HUES48 (cell line): ENCODE data around the gene CTSE.

ENCODE experiments used
- H3K27ac ChIP-seq: one replicate; pipeline ENCODE4 v1.7.0; 2013; ENCODE audit warnings: low read depth, low read length, inconsistent platforms
- H3K27me3 ChIP-seq: 2 replicates; pipeline ENCODE4 v1.6.1; 2013; ENCODE audit warnings: mild to moderate bottlenecking, low read length; ENCODE audit not compliant: control insufficient read depth, insufficient read depth
- H3K36me3 ChIP-seq: 2 replicates; pipeline ENCODE4 v1.6.1; 2013; ENCODE audit warnings: low read length; ENCODE audit not compliant: control insufficient read depth, insufficient read depth
- H3K4me1 ChIP-seq: 2 replicates; pipeline ENCODE4 v1.6.1; 2013; ENCODE audit warnings: mild to moderate bottlenecking, low read length; ENCODE audit not compliant: control insufficient read depth, insufficient read depth
- H3K4me3 ChIP-seq: 2 replicates; pipeline ENCODE4 v1.5.1; 2013; ENCODE audit warnings: mild to moderate bottlenecking, low read depth, low read length
- H3K9ac ChIP-seq: 2 replicates; pipeline ENCODE4 v1.6.1; 2013; ENCODE audit warnings: mild to moderate bottlenecking, low read depth, low read length, moderate library complexity
- H3K9me3 ChIP-seq: 2 replicates; pipeline ENCODE4 v1.6.1; 2013; ENCODE audit warnings: low read length; ENCODE audit not compliant: control insufficient read depth, insufficient read depth

The CTSE gene

DNA sequence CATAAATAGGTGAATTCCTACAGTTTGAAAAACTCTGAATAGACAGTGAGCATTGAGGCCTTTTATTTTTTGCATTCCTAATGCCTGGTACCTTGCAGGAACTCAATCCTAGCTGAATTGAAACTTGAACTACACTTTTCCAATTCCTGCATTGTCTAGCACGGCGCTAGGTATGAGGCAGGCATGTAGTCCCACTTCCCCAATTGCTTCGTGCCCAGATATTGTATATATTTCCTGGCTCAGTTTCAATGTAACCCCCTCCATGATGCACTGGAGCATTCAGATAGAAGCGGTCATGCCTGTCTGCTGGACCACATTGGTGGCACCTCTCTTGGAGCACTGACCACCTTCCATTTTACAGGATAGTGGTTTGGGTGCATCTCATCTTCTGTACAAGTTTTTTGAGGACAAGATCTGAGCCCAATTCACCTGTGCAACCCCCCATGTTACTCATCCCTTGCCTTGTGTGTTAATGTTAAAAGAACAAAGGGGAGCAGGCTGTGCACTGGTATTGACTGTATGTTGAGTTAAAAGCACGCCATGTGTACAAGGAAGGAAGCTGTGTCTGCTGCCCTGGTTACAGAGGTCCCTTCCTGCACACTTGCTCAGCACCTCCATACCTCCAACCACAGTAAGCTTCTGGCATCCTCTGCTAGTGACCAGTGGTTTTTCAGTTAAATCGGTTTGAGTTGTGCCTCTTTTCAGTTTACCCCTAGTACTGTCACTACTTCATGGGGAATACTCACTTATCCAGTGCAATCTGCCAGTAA lies 10.5 kb downstream of the CTSE start:
- no peaks in the 10 kb centered on the region for H3K4me1 ChIP-seq
- no peaks in the 10 kb centered on the region for H3K9me3 ChIP-seq
- no peak overlapping the region for H3K27ac ChIP-seq
- no peak overlapping the region for H3K9ac ChIP-seq
- H3K4me3 ChIP-seq, result no peak overlapping the region
- no peaks in the 10 kb centered on the region for H3K27me3 ChIP-seq
- H3K36me3 ChIP-seq, result no peaks in the 10 kb centered on the region

DNA sequence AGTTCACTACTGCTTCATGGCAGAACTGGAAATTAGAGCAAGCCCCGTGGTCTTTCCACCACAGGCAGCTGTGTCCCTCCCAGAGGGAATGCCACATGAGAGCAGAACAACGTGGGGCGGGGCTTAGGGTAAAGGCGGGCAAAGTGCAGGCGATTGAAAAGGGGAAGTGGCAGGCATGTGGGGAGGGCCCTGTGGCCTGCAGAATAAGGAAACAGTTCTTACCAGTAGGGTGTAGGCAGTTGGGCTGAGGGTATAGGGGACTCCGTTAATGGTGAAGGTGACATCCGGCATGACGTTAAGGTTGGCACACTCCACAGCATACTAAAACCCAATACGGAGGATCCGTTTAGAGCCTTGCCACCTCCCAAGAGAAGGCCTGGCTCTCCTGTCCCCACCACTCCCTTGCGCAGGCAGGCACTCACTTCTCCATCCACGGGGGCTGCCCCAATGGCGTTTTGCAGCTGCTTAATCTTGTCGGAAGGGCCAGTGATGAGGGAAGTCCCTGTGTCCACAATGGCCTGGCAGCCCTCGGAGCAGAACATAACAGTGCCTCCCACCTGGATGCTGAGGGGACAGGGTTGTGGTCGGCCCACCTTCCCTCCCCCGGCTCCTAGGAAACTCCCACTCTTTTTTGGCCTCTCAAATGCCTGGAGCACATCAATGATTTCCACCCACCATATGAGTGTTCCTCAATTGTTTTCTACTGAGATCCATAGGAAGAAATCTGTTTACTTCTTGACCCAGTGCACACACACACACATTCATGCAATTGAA lies 11.4 kb downstream of the CTSE start:
- Histone ChIP-seq H3K9me3 (no peaks in the 10 kb centered on the region), H3K27me3 (no peaks in the 10 kb centered on the region), H3K36me3 (no peaks in the 10 kb centered on the region), H3K27ac (no peak overlapping the region), H3K4me3 (no peak overlapping the region), H3K4me1 (no peaks in the 10 kb centered on the region), H3K9ac (no peak overlapping the region)

DNA sequence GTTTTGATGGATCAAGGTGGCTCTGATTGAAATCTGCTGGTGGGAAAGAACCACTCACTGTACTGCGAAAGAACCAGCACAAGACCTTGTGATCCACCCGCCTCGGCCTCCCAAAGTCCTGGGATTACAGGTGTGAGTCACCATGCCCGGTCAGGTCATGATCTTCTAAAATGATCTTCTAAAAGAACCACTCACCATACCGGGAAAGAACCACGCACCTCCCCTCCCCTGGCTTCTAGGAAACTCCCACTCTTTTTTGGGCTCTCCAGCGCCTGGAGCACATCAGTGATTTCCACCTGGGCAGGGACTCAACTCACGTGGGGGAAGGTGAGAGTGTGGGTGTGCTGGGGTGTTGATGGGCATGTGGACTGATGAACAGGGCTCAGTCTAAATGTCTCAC lies 12.6 kb downstream of the CTSE start:
- Histone ChIP-seq H3K9ac (no peak overlapping the region), H3K4me1 (no peaks in the 10 kb centered on the region), H3K27ac (no peak overlapping the region), H3K4me3 (no peak overlapping the region), H3K9me3 (no peaks in the 10 kb centered on the region), H3K36me3 (no peaks in the 10 kb centered on the region), H3K27me3 (no peaks in the 10 kb centered on the region)

DNA sequence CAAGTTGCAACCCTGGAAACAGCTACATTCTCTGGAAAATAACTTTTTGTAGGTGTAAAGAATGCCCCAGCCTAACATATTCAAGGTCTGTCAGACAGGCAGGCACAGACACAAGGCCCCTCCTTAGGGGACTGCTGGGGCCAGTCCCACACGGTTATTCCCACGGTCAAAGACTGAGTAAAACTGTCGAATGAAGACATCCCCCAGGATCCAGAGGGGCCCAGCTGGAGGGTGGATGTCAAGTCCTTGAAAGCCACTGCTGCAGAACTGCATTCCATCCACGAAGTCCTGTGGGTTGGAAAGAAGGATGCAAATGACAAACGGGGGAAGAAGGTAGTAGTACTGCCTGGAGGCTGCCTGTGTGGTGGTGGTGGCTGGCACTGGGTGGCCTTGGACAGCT lies 13.6 kb downstream of the CTSE start:
- Histone ChIP-seq H3K4me1 (no peaks in the 10 kb centered on the region), H3K27me3 (no peaks in the 10 kb centered on the region), H3K4me3 (no peak overlapping the region), H3K9me3 (no peaks in the 10 kb centered on the region), H3K36me3 (no peaks in the 10 kb centered on the region), H3K9ac (no peak overlapping the region), H3K27ac (no peak overlapping the region)

DNA sequence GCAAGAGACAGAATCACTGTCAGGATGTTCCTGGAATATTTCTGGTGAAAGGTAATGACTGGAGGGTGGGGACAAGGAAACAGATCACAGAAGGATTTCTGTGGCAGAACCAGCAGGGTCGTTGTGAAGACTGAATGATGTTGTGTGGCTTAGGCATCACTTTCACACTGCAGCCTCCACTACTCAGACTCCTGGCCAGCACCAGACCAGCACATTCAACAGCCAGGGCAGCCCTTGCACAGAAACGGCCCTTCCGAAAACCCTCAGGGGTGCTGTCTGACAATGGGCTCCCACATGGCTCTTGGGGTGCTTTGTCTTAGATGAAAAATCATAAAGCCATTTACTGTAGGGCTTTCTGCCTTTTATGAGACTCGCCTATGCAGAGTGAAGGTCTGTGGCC lies 16.7 kb downstream of the CTSE start:
- Histone ChIP-seq H3K36me3 (no peaks in the 10 kb centered on the region), H3K4me1 (no peaks in the 10 kb centered on the region), H3K4me3 (no peak overlapping the region), H3K9me3 (no peaks in the 10 kb centered on the region), H3K27me3 (no peaks in the 10 kb centered on the region), H3K27ac (no peak overlapping the region), H3K9ac (no peak overlapping the region)

DNA sequence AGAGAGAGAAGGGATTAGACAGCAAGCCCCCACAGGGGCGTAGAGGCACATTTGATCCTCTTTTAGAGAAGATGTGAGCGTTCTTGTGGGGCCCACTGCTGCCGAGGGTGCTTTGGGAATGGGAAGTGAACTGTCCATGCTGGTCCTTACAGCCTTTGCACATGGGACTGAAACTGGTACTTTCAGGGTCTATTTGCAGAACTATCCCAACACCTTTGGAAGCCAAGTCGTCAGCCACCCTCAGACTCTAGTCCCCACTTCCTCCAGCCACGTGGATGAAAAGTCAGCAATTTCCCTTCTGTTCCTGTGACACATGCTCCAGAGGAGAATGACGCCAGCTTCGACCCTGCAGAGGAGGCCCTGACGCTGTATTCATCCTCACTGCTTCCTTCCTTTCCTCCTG lies 17.9 kb downstream of the CTSE start:
- H3K27ac ChIP-seq, result no peak overlapping the region
- no peaks in the 10 kb centered on the region for H3K9me3 ChIP-seq
- no peaks in the 10 kb centered on the region for H3K36me3 ChIP-seq
- 0 out of 2 replicates have a peak, but pooled peaks cover 3% of the 10 kb centered on the region for H3K4me1 ChIP-seq
- no peak overlapping the region for H3K4me3 ChIP-seq
- H3K27me3 ChIP-seq, result no peaks in the 10 kb centered on the region
- no peak overlapping the region for H3K9ac ChIP-seq

DNA sequence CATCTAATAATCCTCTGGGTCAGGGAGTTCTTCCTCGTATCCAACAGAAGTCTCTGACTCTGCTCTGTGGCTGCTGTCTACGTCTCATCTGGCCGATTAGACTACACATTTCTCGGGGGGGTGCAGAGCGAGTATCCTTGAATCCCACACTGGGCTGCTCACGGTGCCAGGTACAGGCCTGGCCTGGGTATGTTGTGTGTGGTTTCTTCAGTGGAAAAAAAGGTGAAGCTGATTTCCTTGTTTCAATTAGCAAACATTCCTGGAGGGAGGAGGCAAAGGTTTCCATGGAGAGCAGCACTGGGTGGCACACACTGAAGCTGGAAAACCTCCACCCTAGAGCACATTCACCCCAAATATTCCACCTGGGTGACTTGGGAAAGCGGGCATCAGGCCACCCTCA lies 18.5 kb downstream of the CTSE start:
- no peak overlapping the region for H3K4me3 ChIP-seq
- no peak overlapping the region for H3K9ac ChIP-seq
- H3K9me3 ChIP-seq, result no peaks in the 10 kb centered on the region
- H3K36me3 ChIP-seq, result no peaks in the 10 kb centered on the region
- H3K27me3 ChIP-seq, result no peaks in the 10 kb centered on the region
- 0 out of 2 replicates have a peak, but pooled peaks cover 3% of the 10 kb centered on the region for H3K4me1 ChIP-seq
- H3K27ac ChIP-seq, result no peak overlapping the region

DNA sequence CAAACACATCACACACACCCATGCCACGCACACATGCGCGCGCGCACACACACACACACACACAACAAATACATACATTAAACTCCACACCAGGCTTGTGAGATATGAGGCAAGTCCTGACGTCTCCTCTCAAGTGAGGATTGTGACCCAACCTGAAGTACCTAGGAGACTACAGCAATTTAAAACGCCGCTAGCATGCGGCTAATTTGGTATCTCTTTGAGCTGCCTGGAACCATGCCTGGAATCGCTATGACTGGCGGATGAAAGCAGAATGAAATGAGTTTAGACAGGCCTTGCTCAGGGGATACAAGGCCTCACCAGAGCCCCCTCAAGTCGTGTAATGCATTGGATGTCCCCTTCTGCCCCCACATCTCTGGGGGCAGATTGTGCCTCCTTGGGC lies 18.9 kb downstream of the CTSE start:
- H3K27ac ChIP-seq, result no peak overlapping the region

DNA sequence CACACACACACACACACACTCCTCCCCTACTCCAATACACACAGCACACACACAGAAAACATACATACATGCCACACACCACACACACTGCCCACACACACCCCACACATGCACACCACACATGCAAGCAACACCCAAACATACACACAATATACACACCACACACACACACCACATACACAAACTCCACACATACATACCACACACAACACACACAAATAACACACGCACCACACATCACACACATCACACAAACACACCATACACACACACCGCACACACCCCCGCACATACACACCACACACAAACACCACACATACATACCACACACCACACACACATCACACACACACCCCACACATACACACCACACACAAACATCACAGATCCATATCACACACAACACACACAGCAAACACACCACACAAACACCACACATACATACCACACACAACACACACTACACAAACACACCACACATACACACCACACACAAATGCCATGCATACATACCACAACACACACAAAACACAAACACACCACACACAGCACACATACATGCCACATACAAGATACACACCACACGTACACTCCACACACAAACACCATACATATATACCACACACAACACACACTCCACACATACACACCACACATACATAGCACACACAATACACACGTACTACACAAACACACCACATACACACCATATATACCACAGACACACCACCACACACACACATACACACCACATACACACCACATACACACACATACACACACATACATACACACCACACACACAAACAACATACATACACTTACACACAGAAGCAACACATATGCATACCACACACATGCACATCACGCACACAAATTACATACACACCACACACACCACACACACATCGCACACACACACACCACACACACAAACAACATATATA lies 19.6 kb downstream of the CTSE start:
- H3K4me1 ChIP-seq, result 0 out of 2 replicates have a peak, but pooled peaks cover 3% of the 10 kb centered on the region
- no peak overlapping the region for H3K9ac ChIP-seq
- no peaks in the 10 kb centered on the region for H3K9me3 ChIP-seq
- H3K36me3 ChIP-seq, result no peaks in the 10 kb centered on the region
- H3K27me3 ChIP-seq, result no peaks in the 10 kb centered on the region; the same call in 1 of the 2 replicates
- H3K27ac ChIP-seq, result no peak overlapping the region
- no peak overlapping the region for H3K4me3 ChIP-seq

More for the DNA sequence above, 18.9 kb downstream of the CTSE start:
- H3K4me1 ChIP-seq, result 0 out of 2 replicates have a peak, but pooled peaks cover 3% of the 10 kb centered on the region
- H3K9ac ChIP-seq, result no peak overlapping the region
- H3K36me3 ChIP-seq, result no peaks in the 10 kb centered on the region
- H3K4me3 ChIP-seq, result no peak overlapping the region
- no peaks in the 10 kb centered on the region for H3K27me3 ChIP-seq
- no peaks in the 10 kb centered on the region for H3K9me3 ChIP-seq

DNA sequence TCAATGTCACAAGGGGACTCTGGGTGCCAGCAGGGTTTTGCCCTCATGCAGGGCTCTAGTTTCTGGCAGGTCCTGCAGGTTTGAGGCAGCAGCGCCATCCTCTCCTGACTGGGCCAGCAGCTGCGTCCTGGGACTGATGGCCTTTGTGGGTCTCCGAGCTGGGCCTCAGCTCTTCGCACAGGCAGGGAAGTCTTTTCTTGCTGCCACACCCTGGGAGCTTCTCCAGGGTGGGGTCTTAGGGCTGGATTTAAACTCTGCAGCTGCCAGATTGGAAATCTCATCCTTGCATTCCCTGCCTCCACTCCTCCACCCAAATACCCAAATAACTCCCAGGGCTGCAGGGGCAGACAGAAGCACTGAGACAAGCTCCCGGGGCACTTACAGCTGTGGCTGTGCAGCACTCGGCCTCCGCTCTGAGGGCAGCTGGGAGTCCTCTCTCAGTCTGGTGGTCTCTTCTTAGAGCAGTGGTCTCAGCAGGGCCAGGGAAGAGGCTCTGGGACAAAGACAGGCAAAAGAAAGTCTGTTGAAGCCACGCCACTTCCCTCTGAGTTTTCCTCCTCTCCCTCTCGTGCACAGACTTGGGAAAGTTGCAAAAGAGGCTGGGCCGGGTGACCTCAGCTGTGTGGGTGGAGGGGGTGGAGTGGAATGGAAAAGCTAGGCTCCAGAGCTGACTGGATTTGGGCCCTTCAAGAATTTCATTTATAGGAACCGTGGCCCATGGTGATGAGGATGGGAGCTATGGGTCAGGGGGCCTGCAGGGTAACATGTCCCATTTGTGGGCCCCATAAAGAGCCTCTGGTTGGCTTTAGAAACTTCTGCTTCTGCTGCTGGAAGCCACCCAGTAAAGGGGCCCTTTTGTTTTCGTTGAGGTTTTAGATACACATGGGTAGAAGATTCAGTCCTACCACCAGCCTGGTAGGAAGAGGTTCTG lies 20.6 kb downstream of the CTSE start, which contains the start of gene RAB7B:
Gene RAB7B, minus strand, starts transcription at position 525 of the 931 bp plus-strand sequence. CDS start 9,260 bp downstream, outside the sequence.
- Histone ChIP-seq H3K9me3 (no peaks in the 10 kb centered on the region), H3K36me3 (no peaks in the 10 kb centered on the region), H3K27ac (no peak within 1 kb of the TSS), H3K4me1 (peaks cover 9% of the 10 kb centered on the region; the same call in 1 of the 2 replicates), H3K4me3 (no peak within 1 kb of the TSS), H3K9ac (no peak within 1 kb of the TSS), H3K27me3 (no peaks in the 10 kb centered on the region; the same call in 1 of the 2 replicates)
